ENCODE measurements around the gene SH2D2A.

- TF ChIP-seq, protein P1, sequence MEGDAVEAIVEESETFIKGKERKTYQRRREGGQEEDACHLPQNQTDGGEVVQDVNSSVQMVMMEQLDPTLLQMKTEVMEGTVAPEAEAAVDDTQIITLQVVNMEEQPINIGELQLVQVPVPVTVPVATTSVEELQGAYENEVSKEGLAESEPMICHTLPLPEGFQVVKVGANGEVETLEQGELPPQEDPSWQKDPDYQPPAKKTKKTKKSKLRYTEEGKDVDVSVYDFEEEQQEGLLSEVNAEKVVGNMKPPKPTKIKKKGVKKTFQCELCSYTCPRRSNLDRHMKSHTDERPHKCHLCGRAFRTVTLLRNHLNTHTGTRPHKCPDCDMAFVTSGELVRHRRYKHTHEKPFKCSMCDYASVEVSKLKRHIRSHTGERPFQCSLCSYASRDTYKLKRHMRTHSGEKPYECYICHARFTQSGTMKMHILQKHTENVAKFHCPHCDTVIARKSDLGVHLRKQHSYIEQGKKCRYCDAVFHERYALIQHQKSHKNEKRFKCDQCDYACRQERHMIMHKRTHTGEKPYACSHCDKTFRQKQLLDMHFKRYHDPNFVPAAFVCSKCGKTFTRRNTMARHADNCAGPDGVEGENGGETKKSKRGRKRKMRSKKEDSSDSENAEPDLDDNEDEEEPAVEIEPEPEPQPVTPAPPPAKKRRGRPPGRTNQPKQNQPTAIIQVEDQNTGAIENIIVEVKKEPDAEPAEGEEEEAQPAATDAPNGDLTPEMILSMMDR (IDR thresholded peaks at IDR 0.05): no peak
- no peak for TF ChIP-seq POLR2A (IDR thresholded peaks at IDR 0.05)
- TF ChIP-seq EP300 (IDR thresholded peaks at IDR 0.05): no peak
Measured at GRCh38 chr1:156795374-156795733, 21.3 kb downstream of the SH2D2A start.
